Fibroblast of lung (primary cell): Measurements from ENCODE around the gene FKBP9.

Source experiments
- CTCF ChIP-seq, 2 donors: IDR thresholded peaks in 1 of 2; conservative IDR thresholded peaks in 1 of 2; 1 replicate in 1 of 2; 2 replicates in 1 of 2; pipeline ENCODE4 v1.5.1; 2011 to 2012; ENCODE audit warnings: low read length in 2 of 2, control low read depth in 1 of 2, inconsistent platforms in 1 of 2, low read depth in 1 of 2, mild to moderate bottlenecking in 1 of 2
- EZH2 ChIP-seq: IDR thresholded peaks from 2 replicates; pipeline ENCODE4 v1.5.1; 2012; ENCODE audit warnings: low read length, control low read depth, mild to moderate bottlenecking; ENCODE audit errors: missing control alignments

- TF ChIP-seq CTCF (conservative IDR thresholded peaks at IDR 0.05 in 1 of 2, IDR thresholded peaks at IDR 0.05 in 1 of 2; ENCODE audit: low read depth in 1 of 2, low read length in 2 of 2) (no peak), EZH2 (no peak)
Measured at GRCh38 chr7:33039257-33039902, 82.1 kb downstream of the FKBP9 start.
